PC-3 (cell line): ENCODE measurements around the gene YJEFN3.

Source experiments
- CTCF ChIP-seq: fragments of 300-600 bp; sonication (generic); conservative IDR thresholded peaks from 2 replicates; pipeline ENCODE4 v1.5.1; 2017; ENCODE audit warnings: antibody characterized with exemption, low read depth, mild to moderate bottlenecking, low read length
- EZH2 ChIP-seq: fragments of 300-600 bp; sonication (generic); IDR thresholded peaks from one replicate; pipeline ENCODE4 v1.6.1; 2017; ENCODE audit warnings: antibody characterized with exemption, mild to moderate bottlenecking, low read length; ENCODE audit not compliant: unreplicated experiment

GRCh38 chr19:19537075-19538048 is 8.7 kb downstream of the YJEFN3 start:
- TF ChIP-seq CTCF, result no peak
- no peak for TF ChIP-seq EZH2
